OCI-LY7 (cell line): ENCODE measurements around the gene TUBGCP2.

Experiments
- CTCF ChIP-seq: fragments of 200-600 bp; sonication (generic); conservative IDR thresholded peaks from 2 replicates; pipeline ENCODE4 v1.5.1; 2014; ENCODE audit warnings: mild to moderate bottlenecking, antibody characterized with exemption, low read length, moderate library complexity, mixed read lengths
- EZH2phosphoT487 ChIP-seq: fragments of 200-600 bp; sonication (generic); IDR thresholded peaks from 2 replicates; pipeline ENCODE4 v1.6.1; 2018; ENCODE audit warnings: low read depth, borderline replicate concordance, mild to moderate bottlenecking, mixed run types, antibody characterized with exemption, low read length, moderate library complexity, mixed read lengths

- TF ChIP-seq CTCF (no peak), EZH2phosphoT487 (no peak)
These were observed 72.1 kb downstream of the TUBGCP2 start for GRCh38 chr10:133236401-133237240.
